Psoas muscle (tissue), 8 donors: ENCODE data around the gene COL18A1. TPM values are rescaled to one million over a fixed set of nuclear protein-coding genes. Genes with fewer than 3 reads are reported as not detected.

Experiments used
- ATAC-seq, 4 donors: fragments of 200-7000 bp; cut with Tn5 transposase; one replicate each; pipeline ENCODE4 v1.9.1; 2020; ENCODE audit warnings: moderate library complexity in 3 of 4, mild to moderate bottlenecking in 2 of 4
- DNase-seq, 2 donors: peaks; one replicate each; pipeline ENCODE4 v3.0.0-alpha.2; 2020
- H3K27ac ChIP-seq: fragments of 200-600 bp; one replicate; pipeline ENCODE4 v1.8.0; 2022
- H3K27me3 ChIP-seq, 3 donors: fragments of 200-600 bp in 1 of 3; one replicate each; pipeline versions ENCODE4 v1.6.1 to v1.8.0; 2013 to 2022; ENCODE audit warnings: low read length in 2 of 3, mild to moderate bottlenecking in 2 of 3, moderate library complexity in 1 of 3; ENCODE audit not compliant: insufficient read depth in 3 of 3
- H3K36me3 ChIP-seq, 2 donors: fragments of 200-600 bp in 1 of 2; one replicate each; pipeline versions ENCODE4 v1.6.1 to v1.8.0; 2013 to 2022; ENCODE audit warnings: low read depth in 1 of 2, mild to moderate bottlenecking in 1 of 2, moderate library complexity in 1 of 2; ENCODE audit not compliant: insufficient read depth in 1 of 2
- H3K4me1 ChIP-seq: fragments of 200-600 bp; one replicate; pipeline ENCODE4 v1.8.0; 2022
- H3K4me3 ChIP-seq: fragments of 200-600 bp; one replicate; pipeline ENCODE4 v1.8.0; 2022; ENCODE audit warnings: mild to moderate bottlenecking
- H3K9me3 ChIP-seq: fragments of 200-600 bp; one replicate; pipeline ENCODE4 v1.8.0; 2022
- WGBS, 3 donors: extraction: QIAGEN DNeasy Blood & Tissue Kit; methylation state at CpG; one replicate each; pipeline versions ENCODE4 v1.1.6 to v1.1.7; 2013; 5-methylcytosine and 5-hydroxymethylcytosine counted together
- intact Hi-C, 2 donors: fragments of 100-400 bp; cut with DNase I; formaldehyde crosslinking; loops; one replicate each; pipeline versions ENCODE4 v1.11.0 to v1.14.2; 2022
- polyA plus RNA-seq, 3 donors: library from polyadenylated mRNA; stranded (reverse); fragments of 200-250 nt; gene quantifications; one replicate each; pipeline ENCODE4 v1.2.3, GENCODE V29; 2013
- total RNA-seq, 4 donors: library from RNA; stranded (reverse); fragmentation: NEBNext Ultra II Directional in 2 of 4; extraction: Animal tissue kit (Norgen Biotek cat#: 25700) in 2 of 4; gene quantifications; one replicate each; pipeline versions ENCODE4 v1.2.1 to v1.2.4, GENCODE V29; 2021 to 2023
- TF ChIP-seq, protein P1 (sequence below): fragments of 200-600 bp; IDR thresholded peaks from one replicate; pipeline ENCODE4 v1.8.0; 2022; ENCODE audit warnings: antibody characterized with exemption
- donor health status: healthy with polysubstance abuse.
- donor health status: DM: no; HTN: no; CAD: no; lungs with moderate emphysema.
- donor health status: Bipolar disorder and iron deficiency.
- donor health status: healthy.
- donor health status: DM: yes; HTN: yes; CAD: no.
- donor health status: DM: no; HTN: no; CAD: no.
- donor health status: DM: no; HTN: no; CAD: no.
- donor health status: DM: yes; HTN: yes; CAD: no.

COL18A1 gene
- total and polyA plus RNA-seq, 7 donors, result 4.8 to 25.3 (median 12.1) TPM

DNA sequence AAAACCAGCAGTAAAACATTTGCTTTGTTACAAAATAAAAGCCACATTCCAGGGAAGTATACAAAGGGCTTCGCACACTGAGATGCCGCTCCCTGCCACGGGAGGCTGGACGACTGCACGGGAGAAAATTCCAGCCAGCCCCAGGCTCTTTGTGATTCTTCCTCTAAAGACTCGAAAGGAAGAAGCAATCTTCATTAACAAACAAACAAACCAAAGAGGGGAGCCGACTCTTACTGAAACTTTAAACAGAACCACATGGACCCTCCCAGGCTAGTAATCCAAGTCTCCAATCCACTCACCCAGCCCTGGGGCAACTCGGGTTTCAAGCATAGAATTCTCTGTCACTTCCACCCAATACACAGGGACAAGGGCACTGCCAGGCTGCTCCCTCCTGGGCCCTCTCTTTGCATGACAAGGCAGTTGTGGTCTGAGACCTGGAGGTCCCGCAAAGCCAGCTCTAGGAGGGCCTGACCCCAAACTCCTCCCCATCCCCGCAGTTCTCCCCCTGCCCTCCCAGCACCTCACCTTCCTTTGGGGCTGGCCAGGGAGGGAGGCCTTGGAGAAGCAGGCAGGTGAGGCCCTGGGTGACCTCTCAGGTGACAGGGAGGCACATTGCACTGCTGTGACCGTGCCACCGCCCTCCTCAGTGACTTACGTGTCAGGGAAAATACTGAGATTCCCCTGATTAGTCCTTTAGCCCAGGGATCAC is 26.6 kb upstream of the COL18A1 start:
- H3K4me1 ChIP-seq, result no peaks in the 10 kb centered on the region
- ATAC-seq, result no peak
- intact Hi-C loops, result no loop called here
- H3K27ac ChIP-seq, result no peak overlapping the region
- DNase-seq, result peak in 1 of 2 donors; percentile 1
- TF ChIP-seq, protein P1, sequence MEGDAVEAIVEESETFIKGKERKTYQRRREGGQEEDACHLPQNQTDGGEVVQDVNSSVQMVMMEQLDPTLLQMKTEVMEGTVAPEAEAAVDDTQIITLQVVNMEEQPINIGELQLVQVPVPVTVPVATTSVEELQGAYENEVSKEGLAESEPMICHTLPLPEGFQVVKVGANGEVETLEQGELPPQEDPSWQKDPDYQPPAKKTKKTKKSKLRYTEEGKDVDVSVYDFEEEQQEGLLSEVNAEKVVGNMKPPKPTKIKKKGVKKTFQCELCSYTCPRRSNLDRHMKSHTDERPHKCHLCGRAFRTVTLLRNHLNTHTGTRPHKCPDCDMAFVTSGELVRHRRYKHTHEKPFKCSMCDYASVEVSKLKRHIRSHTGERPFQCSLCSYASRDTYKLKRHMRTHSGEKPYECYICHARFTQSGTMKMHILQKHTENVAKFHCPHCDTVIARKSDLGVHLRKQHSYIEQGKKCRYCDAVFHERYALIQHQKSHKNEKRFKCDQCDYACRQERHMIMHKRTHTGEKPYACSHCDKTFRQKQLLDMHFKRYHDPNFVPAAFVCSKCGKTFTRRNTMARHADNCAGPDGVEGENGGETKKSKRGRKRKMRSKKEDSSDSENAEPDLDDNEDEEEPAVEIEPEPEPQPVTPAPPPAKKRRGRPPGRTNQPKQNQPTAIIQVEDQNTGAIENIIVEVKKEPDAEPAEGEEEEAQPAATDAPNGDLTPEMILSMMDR, result no peak
- WGBS, 3 donors, result 69 to 71% (median 71%) methylated on average over 13 of the region's 13 CpGs
- no peaks in the 10 kb centered on the region for H3K9me3 ChIP-seq
- no peak overlapping the region for H3K4me3 ChIP-seq
- peaks cover 0 to 25% (median 6%) of the 10 kb centered on the region in 3 donors for H3K27me3 ChIP-seq
- H3K36me3 ChIP-seq, result no peaks in the 10 kb centered on the region

DNA sequence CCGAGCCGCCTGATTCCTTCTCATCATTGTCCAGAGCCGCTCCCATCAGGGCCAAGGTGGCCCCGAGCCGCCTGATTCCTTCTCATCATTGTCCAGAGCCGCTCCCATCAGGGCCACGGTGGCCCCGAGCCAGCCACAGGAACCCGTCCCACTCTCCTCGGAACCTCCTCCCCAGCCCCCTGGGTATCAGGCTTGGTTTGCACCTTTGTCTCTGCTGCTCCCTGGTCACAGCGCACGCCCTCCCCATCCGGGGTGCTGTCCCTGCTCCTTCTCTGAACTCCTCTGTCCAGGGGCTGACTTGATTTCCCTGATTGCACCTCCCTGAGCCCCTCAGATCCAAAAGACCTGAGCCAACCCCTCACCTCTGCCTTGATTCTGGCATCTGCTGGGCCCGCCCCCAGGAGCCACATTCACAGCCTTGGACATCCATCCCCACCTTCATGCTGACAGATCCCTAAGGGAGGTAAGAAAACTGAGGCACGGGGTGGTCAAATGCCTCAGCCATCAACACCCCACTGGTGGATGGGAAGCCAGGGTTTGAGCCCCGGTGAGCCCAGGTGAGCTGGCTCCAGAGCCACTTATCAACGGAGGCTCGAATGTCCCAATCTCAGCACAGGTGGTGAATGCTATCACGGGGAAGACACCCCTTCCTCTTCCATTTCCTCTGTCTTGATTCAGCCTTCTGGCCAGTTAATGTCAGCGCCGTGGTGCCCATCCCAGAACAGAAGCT is 25.6 kb upstream of the COL18A1 start:
- TF ChIP-seq, protein P1, result no peak
- intact Hi-C loops, result no loop called here
- Histone ChIP-seq H3K27me3 (peaks cover 0 to 30% (median 12%) of the 10 kb centered on the region in 3 donors), H3K9me3 (no peaks in the 10 kb centered on the region), H3K4me1 (no peaks in the 10 kb centered on the region), H3K36me3 (no peaks in the 10 kb centered on the region), H3K27ac (no peak overlapping the region), H3K4me3 (no peak overlapping the region)
- ATAC-seq (no peak), DNase-seq (peak; percentile 8 to 24)
- 78 to 88% (median 87%) methylated on average over 16 to 18 of the region's 21 CpGs for WGBS, 3 donors

DNA sequence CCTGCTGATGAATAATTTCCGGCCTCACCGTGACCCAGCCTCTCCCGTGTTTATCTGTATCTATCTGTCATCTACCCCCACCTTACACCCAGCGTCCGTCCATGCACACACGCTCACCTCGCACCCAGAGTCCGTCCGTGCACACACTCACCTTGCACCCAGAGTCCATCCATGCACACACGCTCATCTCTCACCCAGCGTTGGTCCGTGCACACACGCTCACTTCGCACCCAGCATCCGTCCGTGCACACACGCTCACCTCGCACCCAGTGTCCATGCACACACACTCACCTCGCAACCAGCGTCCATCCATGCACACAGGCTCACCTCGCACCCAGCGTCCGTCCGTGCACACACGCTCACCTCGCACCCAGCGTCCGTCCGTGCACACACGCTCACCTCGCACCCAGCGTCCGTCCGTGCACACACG is 25.0 kb upstream of the COL18A1 start:
- no peak for ATAC-seq
- H3K27me3 ChIP-seq, result peaks cover 0 to 34% (median 12%) of the 10 kb centered on the region in 3 donors
- TF ChIP-seq, protein P1, result no peak
- no peaks in the 10 kb centered on the region for H3K4me1 ChIP-seq
- WGBS, 3 donors, result 92% methylated on average over 30 to 32 of the region's 35 CpGs
- no peak overlapping the region for H3K27ac ChIP-seq
- no peaks in the 10 kb centered on the region for H3K36me3 ChIP-seq
- no peak for DNase-seq
- H3K4me3 ChIP-seq, result no peak overlapping the region
- intact Hi-C loops, result no loop called here
- no peaks in the 10 kb centered on the region for H3K9me3 ChIP-seq

- TF ChIP-seq, protein P1, result no peak
These were observed 24.4 kb upstream of the COL18A1 start for GRCh38 chr21:45380566-45380965.

More at GRCh38 chr21:45380566-45380965, 24.4 kb upstream of the COL18A1 start:
- 93 to 95% (median 95%) methylated on average over 30 of the region's 30 CpGs for WGBS, 3 donors
- Histone ChIP-seq H3K36me3 (no peaks in the 10 kb centered on the region), H3K27ac (no peak overlapping the region), H3K9me3 (no peaks in the 10 kb centered on the region), H3K4me3 (no peak overlapping the region), H3K27me3 (peaks cover 0 to 41% (median 12%) of the 10 kb centered on the region in 3 donors), H3K4me1 (no peaks in the 10 kb centered on the region)
- no peak for ATAC-seq
- intact Hi-C loops, result no loop called here
- peak; percentile 3 to 25 for DNase-seq
